Chondrocyte (in vitro differentiated cells): ENCODE results near the gene C15orf39. TPM values are rescaled to one million over a fixed set of nuclear protein-coding genes. Genes with fewer than 3 reads are reported as not detected.

Experiments used
- DNase-seq: peaks from one replicate; pipeline ENCODE4 v3.0.0; 2021; ENCODE audit warnings: mixed read lengths, low spot score
- H3K27ac Mint-ChIP-seq: one replicate; pipeline ENCODE4 v1.8.0; 2021; ENCODE audit warnings: mild to moderate bottlenecking, moderate library complexity, mixed read lengths; ENCODE audit not compliant: unreplicated experiment
- H3K27me3 Mint-ChIP-seq: 2 replicates; pipeline ENCODE4 v1.8.0; 2021; ENCODE audit warnings: low read depth, mixed read lengths
- H3K36me3 Mint-ChIP-seq: 2 replicates; pipeline ENCODE4 v1.8.0; 2021; ENCODE audit warnings: low read depth, mixed read lengths
- H3K4me1 Mint-ChIP-seq: 2 replicates; pipeline ENCODE4 v1.8.0; 2021; ENCODE audit warnings: low read depth, mild to moderate bottlenecking, mixed read lengths
- H3K4me3 Mint-ChIP-seq: one replicate; pipeline ENCODE4 v1.8.0; 2021; ENCODE audit warnings: mild to moderate bottlenecking, moderate library complexity, mixed read lengths; ENCODE audit not compliant: unreplicated experiment
- H3K9me3 Mint-ChIP-seq: 2 replicates; pipeline ENCODE4 v1.8.0; 2021; ENCODE audit warnings: low read depth, mixed read lengths
- CTCF ChIP-seq: fragments of 200-600 bp; sonication (generic); IDR thresholded peaks from 2 replicates; pipeline ENCODE4 v1.5.0; 2021; ENCODE audit warnings: antibody characterized with exemption, mild to moderate bottlenecking, moderate library complexity
- total RNA-seq: library from RNA; stranded (reverse); gene quantifications from 3 replicates; pipeline ENCODE4 v1.2.1, GENCODE V29; 2021

C15orf39 gene
- total RNA-seq, 1 donor from 2014 or later, result 33.4 TPM

GRCh38 chr15:75203017-75203907 lies 1.6 kb downstream of the C15orf39 start:
- no peak for DNase-seq
- TF ChIP-seq CTCF, result no peak
- H3K4me1 Mint-ChIP-seq, result peaks cover 34% of the 10 kb centered on the region
- peak overlapping the region; percentile 97 for H3K27ac Mint-ChIP-seq
- peaks cover 4% of the 10 kb centered on the region for H3K36me3 Mint-ChIP-seq
- H3K27me3 Mint-ChIP-seq, result peaks cover 2% of the 10 kb centered on the region
- peak overlapping the region; percentile 83 for H3K4me3 Mint-ChIP-seq
- H3K9me3 Mint-ChIP-seq, result no peaks in the 10 kb centered on the region

- H3K27me3 Mint-ChIP-seq, result peaks cover 2% of the 10 kb centered on the region
- peaks cover 4% of the 10 kb centered on the region for H3K36me3 Mint-ChIP-seq
- TF ChIP-seq CTCF, result no peak
- peaks cover 34% of the 10 kb centered on the region for H3K4me1 Mint-ChIP-seq
- H3K4me3 Mint-ChIP-seq, result peak overlapping the region; percentile 83
- H3K27ac Mint-ChIP-seq, result peak overlapping the region; percentile 97
- DNase-seq, result no peak
- H3K9me3 Mint-ChIP-seq, result no peaks in the 10 kb centered on the region
These were observed 2.2 kb downstream of the C15orf39 start for GRCh38 chr15:75203908-75204263.

- peak; percentile 96 for TF ChIP-seq CTCF
- Mint-ChIP-seq H3K27me3 (peaks cover 2% of the 10 kb centered on the region), H3K4me3 (peak overlapping the region; percentile 83), H3K27ac (peak overlapping the region; percentile 97), H3K4me1 (peaks cover 34% of the 10 kb centered on the region), H3K9me3 (no peaks in the 10 kb centered on the region), H3K36me3 (peaks cover 9% of the 10 kb centered on the region)
- no peak for DNase-seq
These were observed 2.8 kb downstream of the C15orf39 start for GRCh38 chr15:75204340-75205063.

- Mint-ChIP-seq H3K27ac (peak overlapping the region; percentile 97), H3K27me3 (peaks cover 2% of the 10 kb centered on the region), H3K36me3 (peaks cover 11% of the 10 kb centered on the region), H3K4me3 (peak overlapping the region; percentile 83), H3K9me3 (no peaks in the 10 kb centered on the region), H3K4me1 (peaks cover 36% of the 10 kb centered on the region)
- DNase-seq, result no peak
- TF ChIP-seq CTCF, result peak; percentile 52
These were observed 3.3 kb downstream of the C15orf39 start for GRCh38 chr15:75205064-75205395.

GRCh38 chr15:75206006-75206405 lies 4.3 kb downstream of the C15orf39 start:
- Mint-ChIP-seq H3K27me3 (peaks cover under 1% of the 10 kb centered on the region), H3K27ac (no peak overlapping the region), H3K36me3 (peaks cover 14% of the 10 kb centered on the region), H3K4me3 (no peak overlapping the region), H3K4me1 (peaks cover 32% of the 10 kb centered on the region), H3K9me3 (no peaks in the 10 kb centered on the region)
- TF ChIP-seq CTCF, result no peak
- DNase-seq, result no peak
